WTC11 (cell line): ENCODE measurements around the gene KRT7. TPM values are rescaled to one million over a fixed set of nuclear protein-coding genes. Genes with fewer than 3 reads are reported as not detected.

Experiments
- ATAC-seq: fragments of 200-7000 bp; cut with Tn5 transposase; 2 replicates; pipeline ENCODE4 v1.10.0; 2021; ENCODE audit warnings: mild to moderate bottlenecking, moderate library complexity
- CTCF ChIA-PET: fragments of 300-600 bp; sonication (Branson Sonifier 250); formaldehyde crosslinking; loops from one replicate; lab custom pipeline; 2021; ENCODE audit warnings: antibody characterized with exemption; lab: Charles Lee
- POLR2A ChIA-PET: fragments of 350-600 bp; sonication (Branson Sonifier 250); formaldehyde crosslinking; loops from one replicate; lab custom pipeline; 2021; ENCODE audit warnings: antibody characterized with exemption; lab: Charles Lee
- DNase-seq: peaks from one replicate; pipeline ENCODE4 v3.0.0; 2021; ENCODE audit warnings: low spot score
- H3K27ac Mint-ChIP-seq: 2 replicates; pipeline ENCODE4 v1.8.0; 2021; ENCODE audit warnings: mixed read lengths
- H3K27me3 Mint-ChIP-seq: 2 replicates; pipeline ENCODE4 v1.8.0; 2021; ENCODE audit warnings: low read depth, mild to moderate bottlenecking, moderate library complexity, mixed read lengths
- H3K36me3 Mint-ChIP-seq: 2 replicates; pipeline ENCODE4 v1.8.0; 2021; ENCODE audit warnings: mixed read lengths
- H3K4me1 Mint-ChIP-seq: 2 replicates; pipeline ENCODE4 v1.8.0; 2022; ENCODE audit warnings: mixed read lengths
- H3K4me3 Mint-ChIP-seq: 2 replicates; pipeline ENCODE4 v1.8.0; 2021; ENCODE audit warnings: mild to moderate bottlenecking, moderate library complexity, mixed read lengths
- H3K9me3 Mint-ChIP-seq: 2 replicates; pipeline ENCODE4 v1.8.0; 2021; ENCODE audit warnings: mixed read lengths
- ATF6 ChIP-seq: sonication (generic); formaldehyde crosslinking; IDR thresholded peaks from 2 replicates; pipeline ENCODE4 v1.8.1; 2023; ENCODE audit warnings: mild to moderate bottlenecking, missing genetic modification reagents
- E2F4 ChIP-seq: sonication (generic); formaldehyde crosslinking; IDR thresholded peaks from 2 replicates; pipeline ENCODE4 v1.8.1; 2022; ENCODE audit warnings: low read depth, mild to moderate bottlenecking, moderate library complexity, missing genetic modification reagents, borderline replicate concordance
- E2F5 ChIP-seq: sonication (generic); formaldehyde crosslinking; IDR thresholded peaks from 2 replicates; pipeline ENCODE4 v1.8.1; 2022; ENCODE audit warnings: mild to moderate bottlenecking, moderate library complexity, missing genetic modification reagents
- ETV6 ChIP-seq: sonication (generic); formaldehyde crosslinking; IDR thresholded peaks from 2 replicates; pipeline ENCODE4 v1.8.1; 2022; ENCODE audit warnings: mild to moderate bottlenecking, missing genetic modification reagents
- HMGA2 ChIP-seq: fragments of 250-450 bp; sonication (Bioruptor Pico); IDR thresholded peaks from 2 replicates; pipeline ENCODE4 v1.4.0; 2021; ENCODE audit warnings: mild to moderate bottlenecking, moderate library complexity
- NFE2L1 ChIP-seq: sonication (generic); formaldehyde crosslinking; IDR thresholded peaks from 2 replicates; pipeline ENCODE4 v1.8.1; 2023; ENCODE audit warnings: missing genetic modification reagents
- NFYB ChIP-seq: sonication (generic); formaldehyde crosslinking; conservative IDR thresholded peaks from 2 replicates; pipeline ENCODE4 v1.8.0; 2022; ENCODE audit warnings: low read depth, missing genetic modification reagents
- SMAD3 ChIP-seq: sonication (generic); formaldehyde crosslinking; IDR thresholded peaks from 2 replicates; pipeline ENCODE4 v1.8.0; 2022; ENCODE audit warnings: missing genetic modification reagents, mild to moderate bottlenecking, borderline replicate concordance
- TCF7 ChIP-seq: sonication (generic); formaldehyde crosslinking; IDR thresholded peaks from 2 replicates; pipeline ENCODE4 v1.8.0; 2022; ENCODE audit warnings: mild to moderate bottlenecking, low read depth, missing genetic modification reagents, moderate library complexity
- TP53 ChIP-seq: sonication (generic); formaldehyde crosslinking; IDR thresholded peaks from 2 replicates; pipeline ENCODE4 v1.8.1; 2023; ENCODE audit warnings: mild to moderate bottlenecking, missing genetic modification reagents
- ZBTB21 ChIP-seq: sonication (generic); formaldehyde crosslinking; IDR thresholded peaks from 2 replicates; pipeline ENCODE4 v1.8.1; 2023; ENCODE audit warnings: mild to moderate bottlenecking, missing genetic modification reagents, borderline replicate concordance
- ZBTB43 ChIP-seq: sonication (generic); formaldehyde crosslinking; IDR thresholded peaks from 2 replicates; pipeline ENCODE4 v1.8.1; 2023; ENCODE audit warnings: mild to moderate bottlenecking, missing genetic modification reagents
- ZMAT4 ChIP-seq: fragments of 250-450 bp; sonication (Bioruptor Pico); IDR thresholded peaks from 2 replicates; pipeline ENCODE4 v1.9.0; 2021; ENCODE audit warnings: mild to moderate bottlenecking
- ZNF138 ChIP-seq: sonication (generic); formaldehyde crosslinking; conservative IDR thresholded peaks from 2 replicates; pipeline ENCODE4 v1.8.1; 2022; ENCODE audit warnings: mild to moderate bottlenecking, moderate library complexity, missing genetic modification reagents
- ZNF219 ChIP-seq: sonication (generic); formaldehyde crosslinking; IDR thresholded peaks from 2 replicates; pipeline ENCODE4 v1.8.0; 2023; ENCODE audit warnings: missing genetic modification reagents, mild to moderate bottlenecking, borderline replicate concordance
- ZNF263 ChIP-seq: sonication (generic); formaldehyde crosslinking; IDR thresholded peaks from 2 replicates; pipeline ENCODE4 v1.8.1; 2022; ENCODE audit warnings: low read depth, mild to moderate bottlenecking, moderate library complexity, missing genetic modification reagents
- ZNF425 ChIP-seq: fragments of 250-450 bp; sonication (Bioruptor Pico); conservative IDR thresholded peaks from 2 replicates; pipeline ENCODE4 v1.9.0; 2021; ENCODE audit warnings: mild to moderate bottlenecking
- ZNF532 ChIP-seq: fragments of 250-450 bp; sonication (Bioruptor Pico); IDR thresholded peaks from 2 replicates; pipeline ENCODE4 v1.9.0; 2021; ENCODE audit warnings: mild to moderate bottlenecking, borderline replicate concordance
- total RNA-seq: library from RNA; stranded (reverse); gene quantifications from 3 replicates; pipeline ENCODE4 v1.2.3, GENCODE V29; 2021

The KRT7 gene
- total RNA-seq, 1 experiment from 2014 or later, result 10.6 TPM

GRCh38 chr12:52207895-52208294 lies 25.1 kb upstream of the KRT7 start (continued):
- TF ChIP-seq E2F5 (no peak), TP53 (no peak), ZNF219 (CRISPR knock-in tag) (no peak), HMGA2 (CRISPR knock-in tag) (no peak), NFYB (no peak), SMAD3 (no peak), ATF6 (CRISPR knock-in tag) (no peak)

GRCh38 chr12:52208424-52209165 lies 24.4 kb upstream of the KRT7 start:
- POLR2A ChIA-PET, result no interaction called here
- H3K4me3 Mint-ChIP-seq, result no peak overlapping the region
- no peaks in the 10 kb centered on the region for H3K36me3 Mint-ChIP-seq
- H3K9me3 Mint-ChIP-seq, result no peaks in the 10 kb centered on the region
- CTCF ChIA-PET, result interaction anchor here (0.7 to 3.4 kb wide), 10 partner anchors 13 to 187 kb away, joined by 3 to 25 read pairs (median 4); no protein-coding TSS in a partner anchor
- H3K27ac Mint-ChIP-seq, result no peak overlapping the region
- peaks cover 13% of the 10 kb centered on the region; the same call in 1 of the 2 replicates for H3K4me1 Mint-ChIP-seq
- ATAC-seq (no peak), DNase-seq (no peak)
- no peak for TF ChIP-seq ZNF532 (CRISPR knock-in tag)
- no peak for TF ChIP-seq ZMAT4 (CRISPR knock-in tag)
- TF ChIP-seq ZBTB43, result no peak
- no peaks in the 10 kb centered on the region for H3K27me3 Mint-ChIP-seq

GRCh38 chr12:52209321-52209720 lies 23.7 kb upstream of the KRT7 start:
- peaks cover 13% of the 10 kb centered on the region for H3K4me1 Mint-ChIP-seq
- TF ChIP-seq ZNF425 (CRISPR knock-in tag) (no peak), E2F4 (CRISPR knock-in tag) (no peak), NFE2L1 (no peak), ZNF263 (CRISPR knock-in tag) (no peak), ETV6 (CRISPR knock-in tag) (no peak), ZBTB21 (CRISPR knock-in tag) (no peak), ZNF138 (CRISPR knock-in tag) (no peak), NFYB (no peak), TCF7 (no peak)

More at GRCh38 chr12:52209321-52209720, 23.7 kb upstream of the KRT7 start:
- DNase-seq, result no peak
- H3K27me3 Mint-ChIP-seq, result no peaks in the 10 kb centered on the region
- no peaks in the 10 kb centered on the region for H3K9me3 Mint-ChIP-seq
- POLR2A ChIA-PET, result no interaction called here
- no peak for ATAC-seq
- no peak overlapping the region for H3K4me3 Mint-ChIP-seq
- CTCF ChIA-PET, result interaction anchor here (0.7 to 4.9 kb wide), 5 partner anchors 12 to 52 kb away, joined by 3 to 36 read pairs (median 12); no protein-coding TSS in a partner anchor
- no peaks in the 10 kb centered on the region for H3K36me3 Mint-ChIP-seq
- H3K27ac Mint-ChIP-seq, result no peak overlapping the region
